WERI-Rb-1 (cell line): Measurements from ENCODE around the gene SCUBE1.
A peak's percentile ranks its signal among the peaks of the same experiment; 100 is the strongest.

Experiments used
- DNase-seq: peaks from one replicate; pipeline ENCODE4 v3.0.0-alpha.2; 2020
- H3K27ac ChIP-seq: fragments of 250-450 bp; sonication (Bioruptor Pico); 2 replicates; pipeline ENCODE4 v1.5.1; 2020; ENCODE audit warnings: mild to moderate bottlenecking, moderate library complexity
- H3K27me3 ChIP-seq: fragments of 250-450 bp; sonication (Bioruptor Pico); 2 replicates; pipeline ENCODE4 v1.5.1; 2021; ENCODE audit warnings: mild to moderate bottlenecking, low read depth, moderate library complexity; ENCODE audit not compliant: insufficient read depth, severe bottlenecking
- H3K36me3 ChIP-seq: fragments of 250-450 bp; sonication (Bioruptor Pico); 2 replicates; pipeline ENCODE4 v1.5.1; 2020; ENCODE audit warnings: mild to moderate bottlenecking, moderate library complexity
- H3K4me3 ChIP-seq: 2 replicates; pipeline ENCODE4 v1.5.1; 2011; ENCODE audit warnings: low read depth, mild to moderate bottlenecking, control low read depth, low read length
- H3K9me3 ChIP-seq: fragments of 250-450 bp; sonication (Bioruptor Pico); 2 replicates; pipeline ENCODE4 v1.5.1; 2021; ENCODE audit warnings: mild to moderate bottlenecking, moderate library complexity; ENCODE audit not compliant: severe bottlenecking
- TF ChIP-seq, protein P1 (sequence below): IDR thresholded peaks from 2 replicates; pipeline ENCODE4 v1.5.1; 2011; ENCODE audit warnings: low read depth, mild to moderate bottlenecking, control low read depth, inconsistent platforms, low read length

Gene SCUBE1

DNA sequence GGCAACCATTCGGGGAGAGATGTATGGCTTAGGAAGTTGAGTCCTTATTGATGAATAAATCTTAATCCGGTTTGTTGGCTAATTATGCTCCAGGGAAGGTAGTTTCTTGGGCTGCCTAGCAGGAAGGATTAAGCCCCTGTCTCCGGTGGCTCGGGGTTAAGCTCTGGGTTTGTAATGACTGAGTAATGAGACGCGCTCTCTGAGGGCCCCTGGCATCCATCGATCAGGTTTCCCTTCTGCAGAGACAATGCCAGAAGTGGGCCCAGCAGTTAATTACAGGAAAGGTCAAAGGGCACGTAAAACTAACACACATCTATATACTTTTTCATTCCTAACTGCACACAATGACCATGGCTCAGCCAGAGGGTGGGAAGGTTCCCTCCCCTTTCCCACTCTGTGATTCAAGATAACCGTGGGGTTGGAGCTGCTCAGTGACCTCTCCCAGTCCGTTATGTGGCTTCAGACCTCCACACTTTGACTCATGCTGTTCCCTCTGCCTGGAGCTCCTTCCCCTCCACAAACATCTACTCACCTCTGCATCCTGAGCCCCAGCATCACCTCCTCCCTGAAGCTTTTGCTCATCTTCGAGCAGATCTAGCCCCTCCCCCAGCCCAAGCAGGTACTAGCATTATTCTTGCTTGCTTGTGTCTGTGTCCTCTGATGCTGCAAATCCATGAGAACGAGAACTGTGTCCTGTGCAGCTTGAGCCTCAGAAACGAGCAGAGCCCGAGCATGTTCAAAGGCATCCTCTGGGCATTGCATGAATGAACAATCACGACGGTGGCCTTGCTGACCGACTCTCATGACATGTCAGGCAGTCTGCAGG is 16.6 kb downstream of the SCUBE1 start:
- no peaks in the 10 kb centered on the region for H3K27me3 ChIP-seq
- DNase-seq: peak; percentile 84
- H3K4me3 ChIP-seq: peak overlapping the region; percentile 9; the same call in 1 of the 2 replicates
- no peaks in the 10 kb centered on the region for H3K9me3 ChIP-seq
- no peaks in the 10 kb centered on the region for H3K36me3 ChIP-seq
- H3K27ac ChIP-seq: no peak overlapping the region
- TF ChIP-seq, protein P1, sequence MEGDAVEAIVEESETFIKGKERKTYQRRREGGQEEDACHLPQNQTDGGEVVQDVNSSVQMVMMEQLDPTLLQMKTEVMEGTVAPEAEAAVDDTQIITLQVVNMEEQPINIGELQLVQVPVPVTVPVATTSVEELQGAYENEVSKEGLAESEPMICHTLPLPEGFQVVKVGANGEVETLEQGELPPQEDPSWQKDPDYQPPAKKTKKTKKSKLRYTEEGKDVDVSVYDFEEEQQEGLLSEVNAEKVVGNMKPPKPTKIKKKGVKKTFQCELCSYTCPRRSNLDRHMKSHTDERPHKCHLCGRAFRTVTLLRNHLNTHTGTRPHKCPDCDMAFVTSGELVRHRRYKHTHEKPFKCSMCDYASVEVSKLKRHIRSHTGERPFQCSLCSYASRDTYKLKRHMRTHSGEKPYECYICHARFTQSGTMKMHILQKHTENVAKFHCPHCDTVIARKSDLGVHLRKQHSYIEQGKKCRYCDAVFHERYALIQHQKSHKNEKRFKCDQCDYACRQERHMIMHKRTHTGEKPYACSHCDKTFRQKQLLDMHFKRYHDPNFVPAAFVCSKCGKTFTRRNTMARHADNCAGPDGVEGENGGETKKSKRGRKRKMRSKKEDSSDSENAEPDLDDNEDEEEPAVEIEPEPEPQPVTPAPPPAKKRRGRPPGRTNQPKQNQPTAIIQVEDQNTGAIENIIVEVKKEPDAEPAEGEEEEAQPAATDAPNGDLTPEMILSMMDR: no peak

DNA sequence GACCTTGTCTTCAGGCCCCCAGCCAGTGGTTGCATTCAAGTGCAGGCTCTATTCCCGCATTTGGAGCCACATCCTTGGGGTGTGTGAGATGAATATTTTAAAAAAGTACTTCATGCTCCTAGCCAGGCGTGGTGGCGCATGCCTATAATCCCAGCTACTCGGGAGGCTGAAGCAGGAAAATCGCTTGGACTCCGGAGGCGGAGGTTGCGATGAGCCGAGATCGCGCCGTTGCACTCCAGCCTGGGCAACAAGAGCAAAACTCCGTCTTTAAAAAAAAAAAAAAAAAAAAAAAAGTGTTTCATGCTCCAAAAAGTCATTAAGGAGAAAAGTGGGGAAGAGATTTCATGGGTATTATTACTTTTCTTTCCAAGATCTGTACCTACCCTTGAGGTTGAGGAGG is 18.0 kb downstream of the SCUBE1 start:
- no peak for DNase-seq
- TF ChIP-seq, protein P1: no peak
- H3K36me3 ChIP-seq: no peaks in the 10 kb centered on the region
- no peaks in the 10 kb centered on the region for H3K9me3 ChIP-seq
- H3K27me3 ChIP-seq: no peaks in the 10 kb centered on the region
- H3K27ac ChIP-seq: no peak overlapping the region
- no peak overlapping the region for H3K4me3 ChIP-seq

DNA sequence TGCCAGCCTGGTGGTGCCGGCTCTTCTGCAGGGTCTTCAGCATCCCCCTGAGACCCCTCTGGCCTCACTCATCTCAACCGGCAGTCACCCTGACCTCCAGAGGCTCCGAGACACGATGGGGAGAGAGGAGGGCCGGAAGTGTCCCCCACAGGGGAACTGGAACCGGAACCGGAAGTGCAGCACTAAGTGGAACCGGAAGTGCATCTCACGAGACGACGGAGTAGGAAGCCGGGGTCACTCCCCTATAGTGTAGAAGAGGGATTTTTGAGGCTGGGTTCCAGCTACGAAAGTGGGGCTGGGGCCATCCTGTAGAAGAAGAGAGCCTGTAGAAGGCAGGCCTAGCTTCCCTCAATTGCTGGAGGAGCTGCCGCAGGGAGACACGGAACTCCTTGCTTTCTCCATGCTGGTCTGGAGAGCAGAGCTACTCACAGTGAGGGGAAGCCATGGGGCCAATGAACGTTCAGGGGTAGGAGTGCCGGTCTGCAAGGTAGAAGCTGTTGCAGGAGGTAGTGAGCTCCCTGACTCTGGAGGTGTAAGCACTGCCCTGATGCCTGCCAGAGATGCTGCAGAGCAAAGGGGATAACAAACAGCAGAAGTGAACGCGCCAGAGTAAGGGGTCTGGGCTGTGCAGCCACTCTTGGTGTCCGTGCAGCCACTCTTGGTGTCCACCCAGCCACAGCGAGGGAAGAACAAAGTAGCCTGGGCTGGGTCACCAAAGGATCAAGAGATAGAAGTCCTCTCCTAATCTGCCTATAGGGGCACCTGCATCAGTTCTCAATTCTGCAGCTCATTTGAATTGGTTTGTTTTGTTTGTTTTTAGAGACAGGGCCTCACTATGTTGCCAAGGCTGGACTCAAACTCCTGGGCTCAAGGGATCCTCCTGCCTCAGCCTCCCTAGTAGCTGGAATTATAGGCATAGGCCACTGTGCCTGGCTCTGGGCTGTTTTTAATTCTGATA is 21.9 kb downstream of the SCUBE1 start:
- H3K4me3 ChIP-seq: no peak overlapping the region
- no peaks in the 10 kb centered on the region for H3K27me3 ChIP-seq
- DNase-seq: no peak
- no peaks in the 10 kb centered on the region for H3K36me3 ChIP-seq
- TF ChIP-seq, protein P1: no peak
- H3K9me3 ChIP-seq: no peaks in the 10 kb centered on the region
- no peak overlapping the region for H3K27ac ChIP-seq

DNA sequence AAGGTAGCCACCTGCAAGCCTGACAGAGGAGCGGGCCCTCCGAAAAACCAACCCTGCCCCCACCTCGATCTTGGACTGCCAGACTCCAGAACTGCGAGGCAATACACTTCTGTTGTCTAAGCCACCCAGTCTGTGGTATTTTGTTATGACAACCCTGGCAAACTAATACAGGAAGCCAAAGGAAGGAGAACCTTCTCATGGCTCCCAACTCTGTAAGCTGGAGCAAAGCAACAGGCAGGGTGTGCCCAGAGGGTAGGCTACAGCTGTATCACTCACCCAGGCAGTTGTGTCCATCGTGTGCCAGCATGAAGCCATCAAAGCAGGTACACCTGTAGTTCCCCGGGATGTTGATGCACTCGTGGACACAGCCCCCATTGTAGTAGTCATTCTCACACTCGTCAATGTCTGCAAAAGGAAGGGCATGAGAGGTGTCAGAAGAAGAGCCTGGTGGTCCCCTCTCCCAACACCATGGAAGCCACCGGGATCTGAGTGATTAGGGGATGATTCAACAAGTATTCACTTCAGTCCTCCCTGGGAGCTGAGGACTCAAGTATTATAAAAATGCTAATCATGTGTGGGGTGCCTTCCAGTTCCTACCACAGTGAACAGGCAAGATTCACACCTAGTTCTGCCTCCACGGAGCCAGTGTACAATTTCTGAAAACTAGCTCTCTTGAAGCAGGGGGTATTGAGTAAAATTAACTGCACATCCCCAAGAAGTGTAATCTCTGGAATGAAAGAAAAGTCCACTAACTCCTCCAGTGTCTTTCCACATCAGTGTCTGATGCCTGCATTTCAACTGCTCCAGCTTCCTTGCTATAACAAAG is 23.3 kb downstream of the SCUBE1 start:
- H3K4me3 ChIP-seq: no peak overlapping the region
- H3K9me3 ChIP-seq: no peaks in the 10 kb centered on the region
- H3K27ac ChIP-seq: no peak overlapping the region
- TF ChIP-seq, protein P1: no peak
- no peak for DNase-seq
- no peaks in the 10 kb centered on the region for H3K36me3 ChIP-seq
- no peaks in the 10 kb centered on the region for H3K27me3 ChIP-seq

- peak; percentile 45 for DNase-seq
- no peaks in the 10 kb centered on the region for H3K27me3 ChIP-seq
- H3K4me3 ChIP-seq: no peak overlapping the region
- no peaks in the 10 kb centered on the region for H3K9me3 ChIP-seq
- H3K27ac ChIP-seq: peak overlapping the region; percentile 35; the same call in 1 of the 2 replicates
- TF ChIP-seq, protein P1: no peak
- H3K36me3 ChIP-seq: no peaks in the 10 kb centered on the region
Measured at GRCh38 chr22:43317239-43317638, 25.9 kb downstream of the SCUBE1 start.
